GM21423 (cell line): ENCODE measurements around the gene PNLIPRP3.
A peak's percentile ranks its signal among the peaks of the same experiment; 100 is the strongest.

Source experiments
- ATAC-seq: cut with Tn5 transposase; IDR thresholded peaks from one replicate; pipeline ENCODE4 v1.9.1; 2021; ENCODE audit warnings: mild to moderate bottlenecking, moderate library complexity; ENCODE audit not compliant: unreplicated experiment

Gene PNLIPRP3

GRCh38 chr10:116490028-116490662 is 62.5 kb downstream of the PNLIPRP3 start:
- peak; percentile 44 for ATAC-seq

GRCh38 chr10:116504786-116505185 is 77.1 kb downstream of the PNLIPRP3 start:
- no peak for ATAC-seq

- ATAC-seq, result no peak
Observed at GRCh38 chr10:116510565-116510964, 82.9 kb downstream of the PNLIPRP3 start.

GRCh38 chr10:116511365-116511764 is 83.7 kb downstream of the PNLIPRP3 start:
- no peak for ATAC-seq

GRCh38 chr10:116521424-116522290 is 94.0 kb downstream of the PNLIPRP3 start:
- ATAC-seq, result no peak

GRCh38 chr10:116522803-116523381 is 95.2 kb downstream of the PNLIPRP3 start:
- ATAC-seq, result no peak

GRCh38 chr10:116524736-116525135 is 97.1 kb downstream of the PNLIPRP3 start:
- ATAC-seq, result no peak

- ATAC-seq, result no peak
Observed at GRCh38 chr10:116526219-116526618, 98.6 kb downstream of the PNLIPRP3 start.
